GM18951 (cell line): ENCODE measurements around the gene ZMIZ2.
"Not testable (repeated sequence)": the region's sequence is repeated elsewhere in the genome, so short reads cannot be mapped to it uniquely, and the experiment has no call there.

Source experiments
- POLR2A ChIP-seq: IDR thresholded peaks from 4 replicates; pipeline ENCODE4 v1.6.1; 2011; ENCODE audit warnings: mild to moderate bottlenecking; ENCODE audit not compliant: insufficient read length, insufficient read depth; ENCODE audit errors: extremely low read depth
- in situ Hi-C: fragments of 300-500 bp; cut with MboI; formaldehyde crosslinking; loops from one replicate; pipeline ENCODE4 v1.12.0; 2022; ENCODE audit warnings: low sequenced_read_pairs, mixed read lengths, inconsistent platforms; ENCODE audit not compliant: unreplicated experiment

The ZMIZ2 gene

GRCh38 chr7:44748045-44748947, at the start of gene ZMIZ2:
TSS of gene ZMIZ2 (plus strand) at chr7:44748847. CDS start at chr7:44756250, 7,403 bp downstream.
- in situ Hi-C loops: no loop called here
- TF ChIP-seq POLR2A: peak; percentile 84

- in situ Hi-C loops: not testable (repeated sequence)
Observed at GRCh38 chr7:44699598-44699997, 49.0 kb upstream of the ZMIZ2 start.

DNA sequence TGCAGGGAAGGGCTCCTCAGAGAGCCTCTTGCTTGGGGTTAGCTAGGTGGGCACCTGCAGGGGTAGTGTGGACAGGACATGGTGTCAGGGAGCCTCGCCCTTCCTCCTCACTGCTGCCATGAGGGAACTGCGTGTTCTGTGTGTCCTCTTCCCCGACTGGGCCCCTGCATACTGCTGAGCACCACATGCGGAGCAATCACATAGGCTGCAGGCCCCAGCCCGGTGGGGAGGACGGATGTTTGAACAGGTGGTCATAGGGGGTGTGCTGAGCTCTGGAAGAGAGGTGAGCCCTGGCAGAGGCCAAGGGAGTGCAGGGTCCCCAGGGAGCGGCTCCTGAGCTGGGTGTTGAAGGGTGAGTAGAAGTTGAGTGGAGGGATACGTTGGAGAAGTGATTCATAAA, 48.3 kb upstream of the ZMIZ2 start:
- in situ Hi-C loops: no loop called here
- no peak for TF ChIP-seq POLR2A

DNA sequence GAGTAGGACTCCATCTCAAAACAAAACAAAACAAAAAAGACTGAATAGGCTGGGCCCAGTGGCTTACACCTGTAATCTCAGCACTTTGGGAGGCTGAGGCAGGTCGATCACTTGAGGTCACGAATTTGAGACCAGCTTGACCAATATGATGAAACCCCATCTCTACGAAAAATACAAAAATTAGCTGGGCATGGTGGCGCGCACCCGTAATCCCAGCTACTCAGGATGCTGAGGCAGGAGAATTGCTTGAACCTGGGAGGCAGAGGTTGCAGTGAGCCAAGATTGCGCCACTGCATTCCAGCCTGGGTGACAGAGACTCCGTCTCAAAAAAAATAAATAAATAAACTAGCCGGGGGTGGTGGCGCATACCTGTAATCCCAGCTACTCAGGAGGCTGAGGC, 45.3 kb upstream of the ZMIZ2 start:
- in situ Hi-C loops: not testable (repeated sequence)

- in situ Hi-C loops: no loop called here
- TF ChIP-seq POLR2A: no peak
Observed at GRCh38 chr7:44703921-44704320, 44.7 kb upstream of the ZMIZ2 start.

DNA sequence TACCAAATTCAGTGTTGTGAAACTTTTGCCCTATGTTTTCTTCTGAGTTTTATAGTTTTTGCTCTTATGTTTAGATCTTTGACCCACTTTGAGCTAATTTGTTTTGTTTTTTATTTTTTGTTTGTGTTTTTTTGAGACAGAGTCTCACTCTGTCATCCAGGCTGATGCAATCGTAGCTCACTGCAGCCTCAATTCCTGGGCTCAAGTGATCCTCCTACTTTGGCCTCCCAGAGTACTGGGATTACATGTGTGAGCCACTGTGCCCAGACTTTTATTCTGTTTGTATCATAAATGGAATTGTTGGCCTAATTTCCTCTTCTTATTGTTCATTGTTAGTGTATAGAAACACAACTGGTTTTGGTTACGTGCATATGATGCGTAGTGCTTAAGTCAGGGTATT, 43.2 kb upstream of the ZMIZ2 start:
- no peak for TF ChIP-seq POLR2A
- in situ Hi-C loops: no loop called here

DNA sequence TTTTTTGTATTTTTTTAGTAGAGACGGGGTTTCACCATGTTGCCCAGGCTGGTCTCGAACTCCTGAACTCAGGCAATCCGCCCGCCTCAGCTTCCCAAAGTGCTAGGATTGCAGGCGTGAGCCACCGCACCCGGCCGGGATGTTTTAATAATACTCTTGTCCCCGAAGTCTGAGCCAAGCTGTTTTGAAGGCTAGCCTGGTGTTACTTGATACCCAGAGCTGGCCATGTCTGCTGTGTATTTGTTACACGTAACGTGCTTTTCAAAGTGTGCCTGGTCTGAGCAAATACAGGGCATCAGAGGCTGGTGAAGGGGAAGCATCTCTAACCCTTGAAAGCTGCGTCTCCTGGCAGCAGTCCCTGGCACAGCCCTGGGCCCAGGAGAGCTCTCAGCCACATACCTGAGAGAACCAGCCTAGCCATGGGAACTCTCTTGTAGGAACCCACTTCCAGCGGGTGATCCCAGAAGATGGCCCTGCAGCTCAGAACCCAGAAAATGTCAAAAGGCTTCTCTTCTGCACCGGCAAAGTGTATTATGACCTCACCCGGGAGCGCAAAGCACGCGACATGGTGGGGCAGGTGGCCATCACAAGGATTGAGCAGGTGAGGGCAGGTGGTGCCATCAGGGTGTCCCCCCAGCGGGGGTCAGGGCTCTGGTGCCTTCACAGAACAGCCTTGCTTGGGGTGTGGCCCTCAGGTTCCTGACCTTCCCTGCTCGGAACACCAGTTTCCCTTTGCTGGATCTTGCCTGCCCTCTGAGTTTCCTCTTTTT, 41.7 kb upstream of the ZMIZ2 start:
- in situ Hi-C loops: no loop called here
- TF ChIP-seq POLR2A: no peak

DNA sequence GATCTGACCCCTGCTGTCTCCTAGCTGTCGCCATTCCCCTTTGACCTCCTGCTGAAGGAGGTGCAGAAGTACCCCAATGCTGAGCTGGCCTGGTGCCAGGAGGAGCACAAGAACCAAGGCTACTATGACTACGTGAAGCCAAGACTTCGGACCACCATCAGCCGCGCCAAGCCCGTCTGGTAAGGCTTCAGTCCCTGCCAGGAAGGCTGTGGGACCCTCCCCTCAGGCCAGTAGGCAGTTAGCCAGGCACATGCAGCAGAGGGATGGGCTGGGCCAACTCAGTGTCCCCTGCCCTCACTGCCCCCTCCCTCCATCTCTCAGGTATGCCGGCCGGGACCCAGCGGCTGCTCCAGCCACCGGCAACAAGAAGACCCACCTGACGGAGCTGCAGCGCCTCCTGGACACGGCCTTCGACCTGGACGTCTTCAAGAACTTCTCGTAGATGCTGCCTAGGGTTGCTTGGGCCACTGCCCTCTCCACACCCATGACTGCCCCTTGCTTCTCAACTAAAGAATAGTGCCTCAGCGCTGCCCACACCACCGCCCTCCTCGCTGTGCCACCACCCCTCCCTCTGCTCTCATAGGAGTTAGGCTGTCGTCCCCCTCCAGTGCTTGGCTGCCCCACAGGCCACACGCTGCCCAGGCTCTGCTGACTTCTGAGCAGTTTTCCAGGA, 41.0 kb upstream of the ZMIZ2 start:
- TF ChIP-seq POLR2A: no peak
- in situ Hi-C loops: no loop called here

- no peak for TF ChIP-seq POLR2A
- in situ Hi-C loops: no loop called here
Observed at GRCh38 chr7:44709011-44709915, 39.4 kb upstream of the ZMIZ2 start.

- in situ Hi-C loops: no loop called here
- no peak for TF ChIP-seq POLR2A
Observed at GRCh38 chr7:44709945-44710596, 38.6 kb upstream of the ZMIZ2 start.

DNA sequence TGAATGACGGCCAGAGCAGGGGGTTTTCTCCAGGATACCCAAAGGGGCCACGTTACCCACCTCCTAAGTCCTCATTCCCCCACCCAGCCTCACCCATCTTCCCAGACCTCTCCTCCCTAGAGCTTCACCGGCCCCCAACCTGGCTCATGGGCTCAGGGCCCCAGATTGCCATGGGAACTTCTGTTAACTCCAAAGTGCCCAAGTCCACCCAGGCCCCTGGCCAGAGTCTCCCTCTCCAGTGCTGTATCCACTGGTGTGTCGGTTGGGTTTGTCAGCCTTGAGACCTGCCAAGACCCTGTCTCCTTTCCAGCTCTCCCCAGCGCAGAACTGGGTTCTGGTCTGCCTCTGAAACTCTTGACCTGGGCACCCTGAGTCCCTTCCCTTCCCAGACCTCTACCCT, 37.1 kb upstream of the ZMIZ2 start:
- no peak for TF ChIP-seq POLR2A
- in situ Hi-C loops: no loop called here

GRCh38 chr7:44712012-44712411, 36.6 kb upstream of the ZMIZ2 start:
- in situ Hi-C loops: no loop called here
- TF ChIP-seq POLR2A: no peak
